HG03571 (cell line): Measurements from ENCODE around the gene KLF16.

Experiments used
- ATAC-seq: cut with Tn5 transposase; IDR thresholded peaks from one replicate; pipeline ENCODE4 v1.9.1; 2021; ENCODE audit not compliant: unreplicated experiment

Gene KLF16

DNA sequence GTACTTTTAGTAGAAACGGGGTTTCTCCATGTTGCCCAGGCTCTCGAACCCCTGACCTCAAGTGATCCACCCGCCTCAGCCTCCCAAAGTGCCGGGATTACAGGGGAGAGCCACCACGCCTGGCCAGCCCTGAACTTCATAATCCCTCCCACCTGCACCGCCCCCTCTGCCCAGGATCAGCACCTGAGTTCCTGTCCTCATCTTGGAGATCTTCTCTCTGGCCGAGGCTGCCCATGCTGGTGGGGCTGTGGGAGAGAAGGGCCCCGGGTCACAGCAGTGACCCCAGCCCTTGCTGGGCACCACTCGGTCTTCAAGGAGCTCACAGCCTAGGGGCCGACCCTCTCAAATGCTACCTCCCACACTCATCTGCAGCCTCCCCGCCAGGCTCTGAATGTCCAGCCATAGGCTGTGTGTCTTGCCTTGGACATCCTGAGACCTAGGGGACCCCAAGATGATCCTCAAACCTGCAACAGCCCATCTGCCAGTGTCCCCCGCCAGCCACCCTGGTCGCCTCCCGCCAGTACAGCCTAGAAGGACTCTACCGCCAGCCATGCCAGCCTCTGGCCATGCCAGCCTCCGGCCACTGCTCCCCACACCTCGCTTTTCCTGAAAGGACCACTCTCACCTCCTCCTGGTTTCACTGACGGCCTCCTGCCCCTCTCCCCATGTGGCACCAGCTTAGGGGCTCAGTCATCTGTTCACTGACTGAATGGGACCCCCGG, 52.8 kb downstream of the KLF16 start:
- ATAC-seq, result no peak

GRCh38 chr19:1809678-1810077, 53.7 kb downstream of the KLF16 start:
- ATAC-seq, result no peak

GRCh38 chr19:1808395-1808731, 55.0 kb downstream of the KLF16 start:
- no peak for ATAC-seq

DNA sequence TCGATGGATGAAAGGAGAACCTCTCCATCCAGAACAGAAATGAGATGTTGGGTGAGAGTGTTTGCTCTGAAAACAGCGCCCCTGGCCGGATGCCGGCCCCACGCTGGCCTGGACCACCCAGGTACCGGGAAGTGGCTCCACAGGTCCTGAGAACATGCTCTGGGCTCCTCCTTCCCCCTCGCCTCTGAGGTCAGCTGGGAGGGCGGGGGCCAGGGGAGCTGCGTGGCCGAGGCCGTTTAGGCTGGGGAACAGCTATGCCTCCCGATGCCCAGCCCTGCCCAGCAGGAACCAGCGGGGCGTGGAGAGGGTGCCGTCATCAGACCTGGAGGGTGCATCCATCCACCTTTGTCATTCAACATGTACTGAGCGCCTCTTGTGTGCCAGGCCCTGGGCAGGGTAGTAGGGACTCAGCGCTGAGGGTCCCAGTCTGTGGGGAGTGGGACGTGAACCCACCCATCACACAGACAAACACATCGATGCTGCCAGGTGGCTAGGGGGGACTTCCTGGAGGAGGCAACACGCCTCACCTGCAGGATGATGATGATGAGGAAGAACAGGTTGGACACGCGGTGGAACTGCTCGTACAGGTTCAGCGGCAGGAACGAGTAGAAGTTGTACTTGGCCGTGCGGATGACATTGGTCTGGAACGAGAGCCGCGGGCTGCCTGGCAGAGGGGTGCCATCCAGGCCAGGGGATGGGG, 55.5 kb downstream of the KLF16 start:
- ATAC-seq, result no peak

DNA sequence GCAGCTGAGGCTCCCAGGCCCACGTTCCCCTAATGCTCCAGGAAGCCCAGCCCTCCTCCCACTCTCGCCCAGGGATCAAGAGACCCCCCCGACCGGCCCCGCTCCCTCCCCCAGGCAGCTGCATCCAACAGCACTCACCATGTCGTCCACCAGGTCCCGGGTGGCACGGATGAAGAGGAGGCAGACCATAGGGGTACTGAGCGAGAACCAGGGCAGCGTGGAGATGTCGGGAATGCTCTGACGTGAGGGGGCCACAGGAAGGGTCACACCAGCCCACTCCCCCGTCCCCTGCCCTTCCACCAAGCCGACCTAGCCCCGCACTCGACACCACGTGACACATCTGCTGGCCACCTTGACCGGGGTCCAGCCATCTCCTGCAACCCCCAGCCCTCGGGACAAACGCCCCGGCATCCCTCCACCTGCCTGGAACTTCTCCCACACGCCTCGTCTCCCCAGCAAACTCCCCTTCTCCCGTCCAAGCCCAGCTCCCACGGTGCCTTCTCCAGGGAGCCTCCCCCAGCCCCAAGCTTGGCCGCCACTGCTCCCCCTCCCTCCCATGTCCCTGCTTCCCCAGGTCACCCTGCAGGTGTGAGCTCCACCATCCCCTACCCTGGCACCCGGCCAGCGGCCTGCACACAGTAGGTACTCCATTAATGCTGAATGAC, 56.2 kb downstream of the KLF16 start:
- no peak for ATAC-seq

- no peak for ATAC-seq
Measured at GRCh38 chr19:1806184-1807029, 57.0 kb downstream of the KLF16 start.

- ATAC-seq, result no peak
Measured at GRCh38 chr19:1805401-1806183, 57.8 kb downstream of the KLF16 start.

DNA sequence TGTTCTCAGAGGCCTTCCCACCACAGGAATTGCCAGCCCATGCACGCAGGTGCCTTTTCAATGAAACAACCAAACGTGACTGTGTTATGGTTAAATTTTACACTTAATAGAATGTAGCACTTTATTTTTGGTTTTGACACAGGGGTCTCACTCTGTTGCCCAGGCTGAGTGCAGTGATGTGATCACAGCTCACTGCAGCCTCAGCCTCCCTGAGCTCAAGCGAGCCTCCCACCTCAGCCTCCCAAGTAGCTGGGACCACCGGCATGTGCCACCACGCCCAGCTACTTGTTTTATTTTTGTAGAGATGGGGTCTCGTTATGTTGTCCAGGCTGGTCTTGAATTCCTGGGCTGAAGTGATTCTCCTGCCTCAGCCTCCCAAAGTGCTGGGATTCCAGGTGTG, 58.5 kb downstream of the KLF16 start:
- ATAC-seq, result no peak
